Activated T-cell treated with anti-CD3 and anti-CD28 coated beads for 4 hours (primary cell): ENCODE results near the gene MBOAT7.
"Not testable (repeated sequence)": the region's sequence is repeated elsewhere in the genome, so short reads cannot be mapped to it uniquely, and the experiment has no call there.

ENCODE experiments used
- DNase-seq: peaks from one replicate; pipeline ENCODE4 v3.0.0-alpha.2; 2020

MBOAT7 gene

DNA sequence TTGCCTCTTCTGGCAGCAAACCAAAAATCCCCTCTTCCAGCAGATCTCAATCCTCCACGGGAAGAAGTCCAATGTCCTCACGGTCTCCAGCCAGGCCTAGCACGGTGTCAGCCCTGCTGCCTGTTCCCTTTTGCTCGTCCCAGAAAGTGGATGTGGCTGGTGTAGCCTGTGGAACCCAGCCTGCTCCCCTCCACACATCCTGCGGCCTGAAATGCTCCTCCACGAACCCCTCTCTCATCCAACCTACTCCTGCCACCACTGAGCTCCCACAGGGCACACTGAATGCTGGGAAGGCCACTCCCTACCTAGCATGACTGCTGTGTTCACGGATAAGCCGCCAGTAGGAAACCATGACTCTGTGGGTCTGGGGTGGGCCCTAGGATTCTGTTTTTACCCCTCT is 3.0 kb downstream of the MBOAT7 start:
- no peak for DNase-seq

DNA sequence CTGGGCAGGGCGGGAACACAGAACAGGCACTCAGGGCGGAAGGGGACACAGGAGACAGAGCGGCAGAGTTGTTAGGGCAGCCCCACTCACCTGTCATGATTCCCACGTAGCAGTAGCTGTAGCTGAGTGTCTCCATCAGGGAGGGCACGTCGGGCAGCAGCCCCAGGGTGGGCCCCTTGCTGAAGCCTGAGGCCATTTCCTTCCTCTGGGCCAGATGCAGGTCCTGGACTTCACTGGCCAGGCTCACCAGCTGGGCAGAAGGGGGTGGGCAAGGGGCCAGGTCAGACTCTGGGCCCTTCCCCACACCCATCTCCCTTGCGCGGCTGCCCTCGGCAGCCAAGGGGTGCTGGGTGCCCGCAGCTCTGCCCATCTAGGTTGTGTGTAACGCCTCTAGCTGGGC is 5.9 kb downstream of the MBOAT7 start:
- no peak for DNase-seq

DNA sequence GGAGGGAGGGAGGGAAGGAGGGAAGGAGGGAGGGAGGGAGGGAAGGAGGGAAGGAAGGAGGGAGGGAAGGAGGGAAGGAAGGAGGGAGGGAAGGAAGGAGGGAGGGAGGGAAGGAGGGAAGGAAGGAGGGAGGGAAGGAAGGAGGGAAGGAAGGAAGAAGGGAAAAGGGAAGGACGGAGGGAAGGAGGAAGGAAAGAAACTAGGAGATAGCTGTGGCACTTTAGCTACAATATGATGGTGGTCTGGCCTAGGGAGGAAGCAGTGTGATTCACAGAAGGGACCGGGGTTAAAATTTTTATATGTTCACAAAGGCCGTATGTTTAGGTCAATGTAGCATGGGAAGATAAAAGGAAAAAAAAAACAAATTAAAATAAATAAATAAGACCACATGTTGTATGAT is 7.5 kb downstream of the MBOAT7 start:
- not testable (repeated sequence) for DNase-seq

DNA sequence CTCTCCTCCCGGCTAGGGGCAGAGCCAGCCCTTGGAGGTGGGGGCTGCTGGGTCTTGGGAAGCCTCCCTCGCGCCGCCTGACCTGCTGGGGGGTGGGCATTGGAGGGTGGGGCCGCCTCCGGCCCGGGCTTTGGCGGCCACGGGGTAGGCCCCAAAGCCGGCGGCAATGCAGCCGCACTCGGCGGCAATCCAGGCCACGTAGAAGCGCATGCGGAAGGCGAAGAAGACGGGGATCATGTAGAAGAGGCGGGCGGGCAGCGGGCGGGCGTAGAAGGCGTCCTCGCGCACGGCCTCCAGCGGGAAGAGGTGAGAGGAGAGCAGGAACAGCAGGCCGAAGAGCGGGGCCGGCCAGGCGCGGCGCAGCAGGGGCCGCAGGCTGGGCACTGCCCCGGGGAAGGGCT is 8.7 kb downstream of the MBOAT7 start:
- no peak for DNase-seq

DNA sequence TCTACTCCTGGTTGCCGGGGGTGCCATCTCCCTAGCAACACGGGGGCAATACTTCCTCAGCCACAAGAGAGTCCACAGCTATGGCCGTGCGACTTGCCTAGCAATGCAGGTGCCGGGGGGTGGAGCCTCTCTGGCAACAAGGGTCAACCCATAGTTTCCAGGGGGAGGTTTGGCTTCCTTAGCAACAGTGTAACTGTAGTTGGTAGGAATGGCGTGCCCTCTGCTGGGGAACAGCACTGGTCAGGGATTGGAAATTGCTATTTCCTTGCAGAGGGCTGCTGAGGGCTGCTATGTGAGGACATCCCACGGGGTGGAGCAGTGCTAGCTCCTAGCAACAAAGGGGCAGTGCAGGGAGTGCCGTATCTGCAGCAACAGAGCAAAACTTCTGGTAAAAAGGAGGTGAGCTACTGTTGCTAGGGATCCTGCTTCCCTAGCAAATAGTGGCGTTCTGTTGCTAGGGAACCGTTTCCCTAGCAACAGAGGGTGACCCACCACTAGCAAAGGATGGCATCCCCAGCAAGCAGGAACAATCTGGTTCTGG is 9.4 kb downstream of the MBOAT7 start:
- DNase-seq = no peak

GRCh38 chr19:54179262-54179852 is 10.0 kb downstream of the MBOAT7 start:
- no peak for DNase-seq

- no peak for DNase-seq
Measured at GRCh38 chr19:54178581-54179261, 10.7 kb downstream of the MBOAT7 start.

GRCh38 chr19:54173951-54174834 is 15.2 kb downstream of the MBOAT7 start:
- DNase-seq = no peak

GRCh38 chr19:54173359-54173699 is 16.1 kb downstream of the MBOAT7 start:
- no peak for DNase-seq

DNA sequence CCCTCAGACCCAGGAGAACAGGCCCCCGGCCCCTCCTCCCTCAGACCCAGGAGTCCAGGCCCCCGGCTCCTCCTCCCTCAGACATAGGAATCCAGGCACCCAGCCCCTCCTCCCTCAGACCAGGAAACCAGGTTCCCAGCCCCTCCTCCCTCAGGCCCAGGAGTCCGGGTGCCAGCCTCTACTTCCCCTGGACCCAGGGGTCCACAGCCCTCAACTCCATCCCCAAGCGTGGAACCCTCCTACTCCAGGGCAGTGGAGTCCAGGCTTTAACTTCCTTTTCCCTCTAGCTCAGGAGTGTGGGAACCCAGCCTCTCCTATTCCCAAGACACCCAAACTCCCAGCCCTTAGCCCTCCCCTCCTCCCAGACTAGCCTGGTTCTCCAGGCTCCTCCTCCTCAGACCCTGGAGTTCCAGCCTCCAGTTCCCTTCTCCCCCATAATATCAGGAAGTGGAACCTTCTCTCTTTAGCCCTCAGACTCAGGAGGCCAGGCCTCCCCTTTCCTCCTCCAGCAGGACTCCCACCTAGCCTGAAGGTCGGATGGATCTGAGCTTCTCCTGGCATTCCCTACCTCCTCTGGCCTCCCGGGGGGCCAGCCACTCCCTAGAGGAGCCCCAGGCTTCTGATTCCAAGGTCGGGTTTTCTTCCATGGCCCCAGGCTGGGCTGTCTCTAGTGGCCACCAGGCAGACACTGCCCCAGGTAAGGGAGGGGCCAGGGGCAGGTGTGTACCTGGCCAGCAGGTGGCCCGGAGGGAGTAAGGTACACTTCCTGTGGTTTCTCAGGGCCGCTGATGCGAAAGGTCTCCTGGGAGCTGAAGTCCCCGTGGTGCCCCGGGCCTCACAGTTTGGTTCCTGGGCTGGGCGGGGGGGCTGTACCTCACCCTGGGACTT is 16.7 kb downstream of the MBOAT7 start, which contains the start of gene TMC4:
TSS of gene TMC4 (minus strand) at position 690 of the 888 bp plus-strand sequence. CDS start at position 647, 43 bp downstream.
- no peak for DNase-seq

- not testable (repeated sequence) for DNase-seq
Measured at GRCh38 chr19:54171736-54172431, 17.5 kb downstream of the MBOAT7 start.

DNA sequence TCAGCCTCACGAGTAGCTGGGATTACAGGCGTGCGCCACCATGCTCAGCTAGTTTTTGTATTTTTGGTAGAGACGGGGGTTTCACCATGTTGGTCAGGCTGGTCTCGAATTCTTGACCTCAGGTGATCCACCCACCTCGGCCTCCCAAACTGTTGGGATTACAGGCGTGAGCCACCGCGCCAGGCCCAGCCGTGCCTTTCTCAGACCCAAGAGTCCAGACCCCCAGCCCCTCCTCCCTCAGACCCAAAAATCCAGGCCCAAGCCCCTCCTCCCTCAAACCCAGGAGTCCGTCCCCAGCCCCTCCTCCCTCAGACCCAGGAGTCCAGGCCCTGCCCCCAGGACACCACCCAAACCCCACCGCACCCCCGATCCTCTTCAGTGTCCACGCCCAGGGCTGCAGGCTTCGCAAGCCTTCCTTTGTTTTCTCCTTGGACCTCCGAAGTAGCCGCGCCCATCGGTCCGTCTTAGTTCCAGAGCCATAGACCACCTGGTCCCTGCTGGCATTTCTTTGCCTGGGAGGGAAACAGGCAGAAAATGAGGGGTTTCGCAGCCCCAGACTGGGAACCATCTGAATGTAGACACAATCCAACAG is 20.1 kb downstream of the MBOAT7 start:
- DNase-seq = no peak

GRCh38 chr19:54168174-54168917 is 21.0 kb downstream of the MBOAT7 start:
- DNase-seq = peak; percentile 86

- DNase-seq = no peak
Measured at GRCh38 chr19:54165222-54165621, 24.2 kb downstream of the MBOAT7 start.

DNA sequence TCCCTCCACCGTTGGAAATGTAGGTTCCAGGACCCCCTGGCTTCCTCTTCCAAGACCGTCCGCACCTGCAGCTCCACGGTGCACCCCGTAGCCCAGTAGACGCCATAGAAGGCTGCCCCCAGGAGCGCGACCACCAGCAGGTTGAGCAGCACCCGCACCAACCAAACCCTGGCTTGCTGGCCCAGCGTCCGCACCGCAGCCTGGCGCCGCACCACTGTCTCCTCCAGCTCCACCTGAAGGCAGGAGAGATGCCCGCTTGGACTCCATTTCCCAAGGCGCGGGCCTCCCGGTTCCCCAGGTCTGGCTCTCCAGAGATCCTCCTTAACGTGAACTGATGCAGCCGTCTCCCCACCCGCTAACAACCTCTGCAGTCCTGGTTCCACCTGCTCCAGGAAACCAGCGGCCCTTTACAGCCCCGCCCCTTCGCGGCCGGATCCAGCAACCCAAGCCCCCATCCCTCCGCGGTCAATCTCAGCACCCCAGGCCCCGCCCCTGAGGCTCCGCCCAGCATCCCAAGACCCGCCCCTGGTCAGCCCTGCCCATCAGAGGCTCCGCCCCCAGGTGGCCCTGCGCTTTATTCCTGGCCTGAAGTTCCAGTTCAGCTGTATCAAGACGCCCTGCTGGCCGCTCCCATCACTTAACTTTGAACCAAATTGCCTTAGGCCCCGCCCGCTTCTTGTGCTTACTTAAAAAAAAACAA is 24.9 kb downstream of the MBOAT7 start:
- no peak for DNase-seq

DNA sequence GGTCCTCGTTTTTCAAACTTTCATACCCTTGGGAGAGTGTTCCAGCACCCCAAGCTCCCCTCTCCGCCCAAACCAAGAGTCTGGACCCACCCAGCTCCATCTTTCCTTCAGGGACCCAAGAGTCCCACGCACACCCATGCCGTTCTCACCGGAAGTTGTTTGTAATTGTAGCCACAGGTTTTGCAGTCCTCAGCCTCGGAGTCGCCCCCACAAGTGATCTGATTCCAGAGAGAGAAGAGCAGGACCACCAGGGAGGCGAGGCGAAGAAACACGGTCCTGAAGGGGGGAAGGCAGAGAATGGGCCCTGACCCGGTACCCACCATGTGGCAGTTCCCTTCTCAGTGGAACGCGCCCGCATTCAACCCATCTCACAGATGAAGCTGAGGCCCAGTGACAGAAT is 26.5 kb downstream of the MBOAT7 start:
- DNase-seq = no peak

GRCh38 chr19:54162241-54162805 is 27.1 kb downstream of the MBOAT7 start:
- peak; percentile 73 for DNase-seq

DNA sequence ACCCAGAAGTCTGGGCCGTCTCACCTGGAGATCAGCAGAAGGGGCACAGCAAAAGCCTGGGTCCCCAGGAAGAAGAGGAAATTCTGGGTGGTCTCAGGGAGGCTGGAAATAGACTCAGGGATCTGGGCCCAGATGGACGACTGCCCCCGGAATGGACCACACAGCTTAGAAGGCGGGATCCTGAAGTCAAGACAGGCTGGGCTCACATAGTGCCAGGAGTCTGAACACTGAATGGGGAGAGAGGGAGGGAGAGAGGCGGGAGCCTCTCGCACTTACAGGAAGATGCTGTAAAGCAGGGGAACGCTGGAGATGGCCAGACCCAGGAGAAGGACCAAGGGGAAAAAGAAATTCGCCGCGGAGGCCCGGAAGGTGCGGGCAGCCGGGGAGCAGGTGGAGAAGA is 28.5 kb downstream of the MBOAT7 start:
- no peak for DNase-seq

- DNase-seq = no peak
Measured at GRCh38 chr19:54160182-54160811, 29.1 kb downstream of the MBOAT7 start.
